Measurements from ENCODE around the gene IL17RA. TPM values are rescaled to one million over a fixed set of nuclear protein-coding genes. Genes with fewer than 3 reads are reported as not detected.

Gene IL17RA
- total RNA-seq, 4 donors from 2014 or later = 8.7 to 16.2 (median 14.0) TPM

GRCh38 chr22:17072877-17073276 lies 11.9 kb upstream of the IL17RA start:
- intact Hi-C loops (cut with DNase I) = no loop called here
- H3K9me3 ChIP-seq = no peaks in the 10 kb centered on the region
- H3K4me1 ChIP-seq = peaks cover 0 to 5% (median 2%) of the 10 kb centered on the region in 4 donors
- peaks cover 0 to 16% (median 0%) of the 10 kb centered on the region in 4 donors for H3K27me3 ChIP-seq
- TF ChIP-seq CTCF (IDR thresholded peaks at IDR 0.05) (no peak), EP300 (IDR thresholded peaks at IDR 0.05) (no peak), POLR2A (IDR thresholded peaks at IDR 0.05; ENCODE audit: low read depth) (no peak), POLR2AphosphoS5 (IDR thresholded peaks at IDR 0.05) (no peak)
- WGBS = 63% methylated on average over 1 of the region's 1 CpG
- no peak for DNase-seq (ENCODE audit: extremely low spot score)
- H3K4me3 ChIP-seq = no peak overlapping the region
- H3K36me3 ChIP-seq = no peaks in the 10 kb centered on the region
- H3K27ac ChIP-seq (replicated peaks in 1 of 4) = no peak overlapping the region

GRCh38 chr22:17074648-17075002 lies 10.2 kb upstream of the IL17RA start:
- intact Hi-C loops (cut with DNase I) = loop anchor here (5.0 kb wide), 2 partner anchors 98 to 428 kb away; no protein-coding TSS in a partner anchor
- peaks cover 0 to 19% (median 0%) of the 10 kb centered on the region in 4 donors for H3K27me3 ChIP-seq
- H3K27ac ChIP-seq (replicated peaks in 1 of 4) = no peak overlapping the region
- H3K36me3 ChIP-seq = no peaks in the 10 kb centered on the region
- no peak for DNase-seq (ENCODE audit: extremely low spot score)
- H3K4me1 ChIP-seq = peaks cover 0 to 5% (median 2%) of the 10 kb centered on the region in 4 donors
- no peaks in the 10 kb centered on the region for H3K9me3 ChIP-seq
- TF ChIP-seq POLR2AphosphoS5 (IDR thresholded peaks at IDR 0.05) (no peak), EP300 (IDR thresholded peaks at IDR 0.05) (no peak), POLR2A (IDR thresholded peaks at IDR 0.05; ENCODE audit: low read depth) (no peak), CTCF (IDR thresholded peaks at IDR 0.05) (no peak)
- no peak overlapping the region for H3K4me3 ChIP-seq

GRCh38 chr22:17077255-17077654 lies 7.5 kb upstream of the IL17RA start:
- no peak overlapping the region for H3K27ac ChIP-seq (replicated peaks in 1 of 4)
- no peak overlapping the region for H3K4me3 ChIP-seq
- no peak for TF ChIP-seq POLR2AphosphoS5 (IDR thresholded peaks at IDR 0.05)
- no peak for TF ChIP-seq POLR2A (IDR thresholded peaks at IDR 0.05; ENCODE audit: low read depth)
- no peak for TF ChIP-seq CTCF (IDR thresholded peaks at IDR 0.05)
- TF ChIP-seq EP300 (IDR thresholded peaks at IDR 0.05) = no peak
- intact Hi-C loops (cut with DNase I) = loop anchor here (5.0 kb wide), 2 partner anchors 95 to 425 kb away; no protein-coding TSS in a partner anchor
- H3K4me1 ChIP-seq = peaks cover 0 to 5% (median 2%) of the 10 kb centered on the region in 4 donors
- no peaks in the 10 kb centered on the region for H3K9me3 ChIP-seq
- peaks cover 0 to 19% (median 0%) of the 10 kb centered on the region in 4 donors for H3K27me3 ChIP-seq
- no peaks in the 10 kb centered on the region for H3K36me3 ChIP-seq
- no peak for DNase-seq (ENCODE audit: extremely low spot score)

- intact Hi-C loops (cut with DNase I) = loop anchor here (5.0 kb wide), 2 partner anchors 93 to 423 kb away; no protein-coding TSS in a partner anchor
- H3K4me3 ChIP-seq = no peak overlapping the region
- TF ChIP-seq POLR2AphosphoS5 (IDR thresholded peaks at IDR 0.05) = no peak
- no peak for TF ChIP-seq EP300 (IDR thresholded peaks at IDR 0.05)
- no peak for TF ChIP-seq POLR2A (IDR thresholded peaks at IDR 0.05; ENCODE audit: low read depth)
- no peak for TF ChIP-seq CTCF (IDR thresholded peaks at IDR 0.05)
- no peak overlapping the region for H3K27ac ChIP-seq (replicated peaks in 1 of 4)
- H3K4me1 ChIP-seq = peaks cover 0 to 16% (median 8%) of the 10 kb centered on the region in 4 donors
- no peaks in the 10 kb centered on the region for H3K9me3 ChIP-seq
- H3K27me3 ChIP-seq = peaks cover 0 to 31% (median under 1%) of the 10 kb centered on the region in 4 donors
- DNase-seq (ENCODE audit: extremely low spot score) = no peak
- no peaks in the 10 kb centered on the region for H3K36me3 ChIP-seq
- 64% methylated on average over 4 of the region's 4 CpGs for WGBS
Observed at GRCh38 chr22:17079572-17079971, 5.2 kb upstream of the IL17RA start.

- 95% methylated on average over 5 of the region's 5 CpGs for WGBS
- intact Hi-C loops (cut with DNase I) = no loop called here
Observed at GRCh38 chr22:17083255-17083654, 1.5 kb upstream of the IL17RA start.

More at GRCh38 chr22:17083255-17083654, 1.5 kb upstream of the IL17RA start:
- no peak overlapping the region for H3K27ac ChIP-seq (replicated peaks in 1 of 4)
- TF ChIP-seq POLR2A (IDR thresholded peaks at IDR 0.05; ENCODE audit: low read depth) = no peak
- TF ChIP-seq EP300 (IDR thresholded peaks at IDR 0.05) = no peak
- no peak for TF ChIP-seq CTCF (IDR thresholded peaks at IDR 0.05)
- TF ChIP-seq POLR2AphosphoS5 (IDR thresholded peaks at IDR 0.05) = no peak
- DNase-seq (ENCODE audit: extremely low spot score) = no peak
- peaks cover 6 to 37% (median 31%) of the 10 kb centered on the region in 4 donors for H3K4me1 ChIP-seq
- no peak overlapping the region for H3K4me3 ChIP-seq
- H3K9me3 ChIP-seq = no peaks in the 10 kb centered on the region
- peaks cover 0 to 27% (median 6%) of the 10 kb centered on the region in 4 donors for H3K27me3 ChIP-seq
- H3K36me3 ChIP-seq = no peaks in the 10 kb centered on the region
